IMR-90 (cell line): Measurements from ENCODE around the gene MAZ.

Source experiments
- BHLHE40 ChIP-seq: fragments of 150-350 bp; IDR thresholded peaks from 2 replicates; pipeline ENCODE4 v1.6.1; 2016; ENCODE audit warnings: mild to moderate bottlenecking, low read depth, low read length
- CEBPB ChIP-seq: IDR thresholded peaks from 2 replicates; pipeline ENCODE4 v1.6.1; 2012; ENCODE audit warnings: low read depth, low read length, improper control_type of control experiment
- MAZ ChIP-seq: IDR thresholded peaks from 2 replicates; pipeline ENCODE4 v1.6.1; 2012; ENCODE audit warnings: low read depth, mild to moderate bottlenecking, low read length, improper control_type of control experiment, moderate library complexity, borderline replicate concordance
- MXI1 ChIP-seq: IDR thresholded peaks from 2 replicates; pipeline ENCODE4 v1.6.1; 2012; ENCODE audit warnings: low read depth, mild to moderate bottlenecking, low read length, moderate library complexity, borderline replicate concordance
- NFE2L2 ChIP-seq: fragments of 150-350 bp; IDR thresholded peaks from 2 replicates; pipeline ENCODE4 v1.6.1; 2016; ENCODE audit warnings: low read depth, mild to moderate bottlenecking, low read length
- POLR2A ChIP-seq: IDR thresholded peaks from 2 replicates; pipeline ENCODE4 v1.6.1; 2012; ENCODE audit warnings: mild to moderate bottlenecking, low read depth, low read length
- RAD21 ChIP-seq: IDR thresholded peaks from 2 replicates; pipeline ENCODE4 v1.6.1; 2012; ENCODE audit warnings: low read length, improper control_type of control experiment
- RFX5 ChIP-seq: IDR thresholded peaks from 2 replicates; pipeline ENCODE4 v1.8.0; 2012; ENCODE audit warnings: low read depth, mild to moderate bottlenecking, low read length, moderate library complexity
- SMC3 ChIP-seq: fragments of 150-350 bp; IDR thresholded peaks from 2 replicates; pipeline ENCODE4 v1.6.1; 2016; ENCODE audit warnings: low read depth, mild to moderate bottlenecking, antibody characterized with exemption, low read length, moderate library complexity
- TF ChIP-seq, protein P1 (sequence below): conservative IDR thresholded peaks from 2 replicates; pipeline ENCODE4 v1.5.1; 2012; ENCODE audit warnings: mild to moderate bottlenecking, low read depth, low read length, improper control_type of control experiment
- TF ChIP-seq, protein P2 (sequence below): fragments of 150-350 bp; IDR thresholded peaks from 2 replicates; pipeline ENCODE4 v1.6.1; 2017; ENCODE audit warnings: mild to moderate bottlenecking, antibody characterized with exemption, low read length, low read depth
- TF ChIP-seq, protein P3 (sequence below): fragments of 150-350 bp; IDR thresholded peaks from 2 replicates; pipeline ENCODE4 v1.6.1; 2016; ENCODE audit warnings: low read depth, mild to moderate bottlenecking, low read length, moderate library complexity, borderline replicate concordance

DNA sequence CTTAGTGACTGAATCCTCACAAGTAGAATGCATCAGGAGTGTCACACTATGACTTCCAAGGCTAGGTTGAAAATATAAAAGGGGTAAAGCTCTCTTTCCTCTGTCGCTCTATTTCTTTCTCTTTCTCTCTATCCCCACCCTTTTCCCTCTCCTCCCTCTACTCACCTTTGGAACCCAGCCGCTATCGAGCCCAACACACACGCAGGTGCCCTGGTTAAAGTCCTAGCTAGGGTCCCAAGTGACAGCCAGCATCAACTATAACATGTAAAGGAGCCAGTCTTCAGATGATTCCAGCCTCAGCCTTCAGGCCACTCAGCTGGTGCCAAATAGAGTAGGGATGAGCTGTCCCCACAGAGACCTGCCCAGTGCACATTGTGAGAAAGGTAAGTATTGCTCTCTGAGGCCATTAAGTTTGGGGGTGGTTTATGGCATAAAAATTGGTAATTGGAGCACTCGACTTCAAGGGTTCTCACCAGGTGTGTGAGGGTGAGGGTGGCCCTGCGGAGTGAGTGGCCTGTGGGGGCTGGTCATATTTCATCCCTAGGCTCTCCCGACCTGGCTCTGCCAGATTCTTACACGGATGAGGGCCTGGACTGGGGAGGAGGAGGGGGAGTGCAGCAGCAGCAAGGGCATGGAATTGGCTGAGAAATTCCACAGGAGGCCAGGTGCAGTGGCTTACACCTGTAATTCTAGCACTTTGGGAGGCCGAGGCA lies 45.6 kb upstream of the MAZ start:
- TF ChIP-seq RFX5 (no peak), SMC3 (no peak), MAZ (no peak), RAD21 (no peak), NFE2L2 (no peak), POLR2A (no peak), MXI1 (no peak), BHLHE40 (no peak), CEBPB (no peak)
- TF ChIP-seq, protein P1, sequence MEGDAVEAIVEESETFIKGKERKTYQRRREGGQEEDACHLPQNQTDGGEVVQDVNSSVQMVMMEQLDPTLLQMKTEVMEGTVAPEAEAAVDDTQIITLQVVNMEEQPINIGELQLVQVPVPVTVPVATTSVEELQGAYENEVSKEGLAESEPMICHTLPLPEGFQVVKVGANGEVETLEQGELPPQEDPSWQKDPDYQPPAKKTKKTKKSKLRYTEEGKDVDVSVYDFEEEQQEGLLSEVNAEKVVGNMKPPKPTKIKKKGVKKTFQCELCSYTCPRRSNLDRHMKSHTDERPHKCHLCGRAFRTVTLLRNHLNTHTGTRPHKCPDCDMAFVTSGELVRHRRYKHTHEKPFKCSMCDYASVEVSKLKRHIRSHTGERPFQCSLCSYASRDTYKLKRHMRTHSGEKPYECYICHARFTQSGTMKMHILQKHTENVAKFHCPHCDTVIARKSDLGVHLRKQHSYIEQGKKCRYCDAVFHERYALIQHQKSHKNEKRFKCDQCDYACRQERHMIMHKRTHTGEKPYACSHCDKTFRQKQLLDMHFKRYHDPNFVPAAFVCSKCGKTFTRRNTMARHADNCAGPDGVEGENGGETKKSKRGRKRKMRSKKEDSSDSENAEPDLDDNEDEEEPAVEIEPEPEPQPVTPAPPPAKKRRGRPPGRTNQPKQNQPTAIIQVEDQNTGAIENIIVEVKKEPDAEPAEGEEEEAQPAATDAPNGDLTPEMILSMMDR, result no peak
- TF ChIP-seq, protein P2, sequence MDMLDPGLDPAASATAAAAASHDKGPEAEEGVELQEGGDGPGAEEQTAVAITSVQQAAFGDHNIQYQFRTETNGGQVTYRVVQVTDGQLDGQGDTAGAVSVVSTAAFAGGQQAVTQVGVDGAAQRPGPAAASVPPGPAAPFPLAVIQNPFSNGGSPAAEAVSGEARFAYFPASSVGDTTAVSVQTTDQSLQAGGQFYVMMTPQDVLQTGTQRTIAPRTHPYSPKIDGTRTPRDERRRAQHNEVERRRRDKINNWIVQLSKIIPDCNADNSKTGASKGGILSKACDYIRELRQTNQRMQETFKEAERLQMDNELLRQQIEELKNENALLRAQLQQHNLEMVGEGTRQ, result no peak
- TF ChIP-seq, protein P3, sequence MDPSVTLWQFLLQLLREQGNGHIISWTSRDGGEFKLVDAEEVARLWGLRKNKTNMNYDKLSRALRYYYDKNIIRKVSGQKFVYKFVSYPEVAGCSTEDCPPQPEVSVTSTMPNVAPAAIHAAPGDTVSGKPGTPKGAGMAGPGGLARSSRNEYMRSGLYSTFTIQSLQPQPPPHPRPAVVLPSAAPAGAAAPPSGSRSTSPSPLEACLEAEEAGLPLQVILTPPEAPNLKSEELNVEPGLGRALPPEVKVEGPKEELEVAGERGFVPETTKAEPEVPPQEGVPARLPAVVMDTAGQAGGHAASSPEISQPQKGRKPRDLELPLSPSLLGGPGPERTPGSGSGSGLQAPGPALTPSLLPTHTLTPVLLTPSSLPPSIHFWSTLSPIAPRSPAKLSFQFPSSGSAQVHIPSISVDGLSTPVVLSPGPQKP, result no peak
